Mucosa of descending colon (tissue), 3 donors: Measurements from ENCODE around the gene SHB. TPM values are rescaled to one million over a fixed set of nuclear protein-coding genes. Genes with fewer than 3 reads are reported as not detected.

ENCODE experiments used
- ATAC-seq: fragments of 200-7000 bp; cut with Tn5 transposase; one replicate; pipeline ENCODE4 v1.9.1; 2020; ENCODE audit warnings: mild to moderate bottlenecking, moderate library complexity
- DNase-seq, 3 donors: peaks; one replicate each; pipeline ENCODE4 v3.0.0-alpha.2; 2020
- H3K36me3 ChIP-seq: fragments of 200-600 bp; one replicate; pipeline ENCODE4 v1.8.0; 2021; ENCODE audit warnings: low read depth, mild to moderate bottlenecking
- H3K4me1 ChIP-seq: fragments of 200-600 bp; one replicate; pipeline ENCODE4 v1.8.0; 2021; ENCODE audit warnings: low read depth, mild to moderate bottlenecking
- H3K4me3 ChIP-seq: fragments of 200-600 bp; one replicate; pipeline ENCODE4 v1.8.0; 2021; ENCODE audit warnings: mild to moderate bottlenecking
- H3K9me3 ChIP-seq: fragments of 200-600 bp; one replicate; pipeline ENCODE4 v1.8.0; 2021; ENCODE audit warnings: mild to moderate bottlenecking
- intact Hi-C, 2 donors: fragments of 100-400 bp; cut with DNase I in 1 of 2; cut with micrococcal nuclease in 1 of 2; formaldehyde crosslinking; loops; one replicate each; pipeline versions ENCODE4 v1.11.0 to v1.11.1; 2022; cut with DNase I, micrococcal nuclease
- total RNA-seq, 3 donors: library from RNA; stranded (reverse); fragmentation: NEBNext Ultra II Directional in 2 of 3; extraction: Animal tissue kit (Norgen Biotek cat#: 25700) in 2 of 3; gene quantifications; one replicate each; pipeline versions ENCODE4 v1.2.1 to v1.2.4, GENCODE V29; 2021 to 2023
- TF ChIP-seq, protein P1 (sequence below): fragments of 200-600 bp; IDR thresholded peaks from one replicate; pipeline ENCODE4 v1.8.0; 2022; ENCODE audit warnings: antibody characterized with exemption, mild to moderate bottlenecking
- donor health status: DM: no; HTN: no; CAD: no; lungs with moderate emphysema.
- donor health status: DM: no; HTN: no; CAD: no.
- donor health status: DM: no; HTN: yes; CAD: no.

SHB gene
- total RNA-seq, 3 donors from 2014 or later, result 20.3 to 23.9 (median 20.6) TPM

DNA sequence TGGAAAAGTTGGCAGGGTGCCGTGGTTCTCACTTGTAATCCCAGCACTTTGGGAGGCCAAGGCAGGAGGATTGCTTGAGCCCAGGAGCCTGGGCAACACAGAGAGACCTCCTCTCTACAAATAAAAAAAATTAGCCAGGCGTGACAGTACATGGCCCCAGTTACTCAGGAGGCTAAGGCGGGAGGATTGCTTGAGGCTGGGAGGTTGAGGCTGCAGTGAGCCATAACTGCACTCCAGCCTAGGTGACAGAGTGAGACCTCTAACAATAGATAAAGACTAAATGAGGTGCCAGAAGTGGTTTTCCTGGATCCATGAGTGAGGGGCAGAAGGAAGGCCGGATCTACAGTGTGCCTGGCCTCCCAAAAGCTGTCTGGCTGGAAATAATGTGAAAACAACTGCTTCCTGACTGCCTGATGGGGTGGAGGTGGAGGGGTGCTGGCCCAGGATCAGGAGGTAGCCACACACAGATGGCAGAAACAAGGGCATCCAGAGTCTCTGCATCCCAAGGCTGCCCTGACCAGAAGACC, 4.1 kb downstream of the SHB start:
- Histone ChIP-seq H3K36me3 (no peaks in the 10 kb centered on the region), H3K4me1 (peaks cover 35% of the 10 kb centered on the region), H3K4me3 (no peak overlapping the region), H3K9me3 (no peaks in the 10 kb centered on the region)
- ATAC-seq (no peak), DNase-seq (no peak)
- TF ChIP-seq, protein P1, sequence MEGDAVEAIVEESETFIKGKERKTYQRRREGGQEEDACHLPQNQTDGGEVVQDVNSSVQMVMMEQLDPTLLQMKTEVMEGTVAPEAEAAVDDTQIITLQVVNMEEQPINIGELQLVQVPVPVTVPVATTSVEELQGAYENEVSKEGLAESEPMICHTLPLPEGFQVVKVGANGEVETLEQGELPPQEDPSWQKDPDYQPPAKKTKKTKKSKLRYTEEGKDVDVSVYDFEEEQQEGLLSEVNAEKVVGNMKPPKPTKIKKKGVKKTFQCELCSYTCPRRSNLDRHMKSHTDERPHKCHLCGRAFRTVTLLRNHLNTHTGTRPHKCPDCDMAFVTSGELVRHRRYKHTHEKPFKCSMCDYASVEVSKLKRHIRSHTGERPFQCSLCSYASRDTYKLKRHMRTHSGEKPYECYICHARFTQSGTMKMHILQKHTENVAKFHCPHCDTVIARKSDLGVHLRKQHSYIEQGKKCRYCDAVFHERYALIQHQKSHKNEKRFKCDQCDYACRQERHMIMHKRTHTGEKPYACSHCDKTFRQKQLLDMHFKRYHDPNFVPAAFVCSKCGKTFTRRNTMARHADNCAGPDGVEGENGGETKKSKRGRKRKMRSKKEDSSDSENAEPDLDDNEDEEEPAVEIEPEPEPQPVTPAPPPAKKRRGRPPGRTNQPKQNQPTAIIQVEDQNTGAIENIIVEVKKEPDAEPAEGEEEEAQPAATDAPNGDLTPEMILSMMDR, result no peak
- intact Hi-C loops, result loop anchor here (5.0 to 10.0 kb wide), 2 partner anchors 98 to 140 kb away; no protein-coding TSS in a partner anchor

DNA sequence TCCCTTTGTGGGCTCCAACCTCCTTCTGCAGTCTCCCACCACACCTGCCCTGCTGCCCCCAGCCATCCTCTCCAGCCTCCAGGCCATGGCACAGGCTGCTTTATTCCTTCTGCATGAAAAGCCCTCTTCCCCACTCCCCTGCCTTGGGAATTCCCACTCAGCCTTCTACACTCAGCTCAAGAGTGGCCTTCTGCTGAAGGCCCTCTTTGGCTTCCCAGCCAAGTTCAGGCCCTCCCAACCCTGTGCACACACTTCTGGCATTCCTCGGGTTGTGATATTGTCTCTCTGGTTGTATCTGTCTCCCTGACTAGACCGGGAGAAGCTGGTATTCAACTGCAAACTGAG, 5.7 kb downstream of the SHB start:
- TF ChIP-seq, protein P1, result no peak
- intact Hi-C loops, result loop anchor here in 1 of 2 donors (10.0 kb wide), 1 partner anchor 139 kb away; no protein-coding TSS in a partner anchor
- Histone ChIP-seq H3K9me3 (no peaks in the 10 kb centered on the region), H3K36me3 (no peaks in the 10 kb centered on the region), H3K4me1 (peaks cover 32% of the 10 kb centered on the region), H3K4me3 (no peak overlapping the region)
- ATAC-seq (no peak), DNase-seq (no peak)

DNA sequence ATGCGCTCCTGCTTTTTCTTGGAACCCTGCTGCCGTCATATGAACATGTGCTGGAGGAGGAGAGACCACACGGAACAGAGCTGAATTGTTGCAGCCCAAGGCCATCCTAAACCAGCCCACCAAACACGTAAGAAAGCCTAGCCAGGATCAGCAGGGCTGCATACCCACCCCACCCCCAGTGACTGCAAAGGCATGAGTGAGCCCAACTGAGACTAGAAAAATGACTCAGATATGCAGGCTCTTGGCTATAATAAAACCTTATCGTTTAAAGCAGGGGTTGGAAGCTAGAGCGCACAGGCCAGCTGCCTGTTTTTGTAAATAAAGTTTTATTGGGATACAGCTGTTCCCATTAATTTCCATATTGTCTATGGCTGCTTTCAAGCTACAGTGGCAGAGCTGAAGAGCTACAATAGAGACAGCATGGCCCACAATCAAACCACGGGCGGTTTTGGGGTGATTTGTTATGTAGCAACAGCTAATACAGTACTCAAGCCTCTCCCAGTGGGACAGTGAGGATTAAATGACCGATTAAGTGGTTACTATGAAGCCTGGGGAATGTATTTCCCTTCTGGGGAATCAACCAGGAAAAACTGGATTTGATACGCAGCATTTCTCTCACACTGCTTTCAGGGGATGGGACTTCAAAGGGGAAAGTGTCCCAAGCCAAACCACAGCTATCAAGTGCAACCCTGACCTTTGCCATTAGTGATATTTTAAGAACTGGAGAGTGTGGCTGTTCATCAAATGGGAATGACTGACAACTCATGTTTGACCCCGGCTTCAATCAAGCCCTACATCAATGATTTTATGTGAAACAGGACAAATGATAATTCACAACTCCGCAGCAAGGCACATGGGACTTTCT, 6.3 kb downstream of the SHB start:
- ATAC-seq (peak; percentile 36), DNase-seq (no peak)
- H3K36me3 ChIP-seq, result no peaks in the 10 kb centered on the region
- TF ChIP-seq, protein P1, result no peak
- H3K4me1 ChIP-seq, result peaks cover 32% of the 10 kb centered on the region
- no peak overlapping the region for H3K4me3 ChIP-seq
- intact Hi-C loops, result loop anchor here in 1 of 2 donors (10.0 kb wide), 1 partner anchor 138 kb away; no protein-coding TSS in a partner anchor
- H3K9me3 ChIP-seq, result no peaks in the 10 kb centered on the region

DNA sequence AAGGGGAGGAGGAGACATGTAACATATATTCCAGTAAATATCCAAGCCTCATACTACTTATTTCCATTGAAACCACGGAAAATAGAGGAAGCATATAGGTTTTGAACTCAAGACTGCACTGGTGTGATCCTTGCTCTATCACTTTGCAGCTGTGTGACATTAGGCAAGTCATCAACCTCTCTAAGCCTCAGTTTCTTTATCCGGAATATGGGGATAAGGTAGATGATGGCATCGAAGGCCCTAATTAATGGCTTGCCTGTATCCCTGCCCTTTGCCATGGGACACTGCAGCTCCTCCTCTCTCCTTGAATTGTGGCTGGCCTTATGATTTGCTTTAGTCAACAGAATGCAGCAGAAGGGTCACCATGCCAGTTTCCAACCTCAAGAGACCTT, 6.9 kb downstream of the SHB start:
- Histone ChIP-seq H3K9me3 (no peaks in the 10 kb centered on the region), H3K36me3 (no peaks in the 10 kb centered on the region), H3K4me1 (peaks cover 31% of the 10 kb centered on the region), H3K4me3 (no peak overlapping the region)
- TF ChIP-seq, protein P1, result no peak
- DNase-seq (no peak), ATAC-seq (no peak)
- intact Hi-C loops, result loop anchor here in 1 of 2 donors (10.0 kb wide), 1 partner anchor 137 kb away; no protein-coding TSS in a partner anchor

DNA sequence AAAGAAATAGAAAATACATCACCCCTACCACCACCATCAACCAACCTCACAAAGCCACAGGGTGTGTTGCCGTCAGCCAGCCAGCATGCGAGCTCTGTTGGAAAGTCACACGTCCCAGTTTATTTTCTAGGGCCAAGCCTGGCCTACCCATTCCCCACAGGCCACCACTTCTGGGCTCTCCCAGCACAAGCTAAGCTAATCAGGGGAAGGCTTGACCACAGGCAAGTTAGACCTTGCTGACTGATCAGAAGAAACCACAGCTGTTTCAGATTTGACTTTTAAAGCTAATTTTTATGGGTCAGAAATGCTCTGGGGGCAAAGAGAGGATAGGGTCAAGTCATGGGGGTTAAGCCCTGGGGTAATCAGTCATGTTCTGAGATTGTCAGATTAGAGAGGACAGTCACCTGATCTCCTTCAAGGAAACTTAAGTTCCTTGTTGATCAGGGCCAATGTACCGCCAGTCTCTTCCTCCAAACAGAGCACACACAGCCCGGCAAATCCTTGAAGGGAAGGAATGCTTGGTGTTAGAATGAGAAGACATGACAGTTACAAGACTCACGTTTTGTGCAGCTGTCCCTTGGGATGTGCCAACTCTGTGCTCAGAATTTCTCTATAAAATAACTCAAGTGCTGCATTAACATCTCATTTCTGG, 7.6 kb downstream of the SHB start:
- no peaks in the 10 kb centered on the region for H3K9me3 ChIP-seq
- H3K4me3 ChIP-seq, result no peak overlapping the region
- H3K4me1 ChIP-seq, result peaks cover 25% of the 10 kb centered on the region
- no peak for ATAC-seq
- TF ChIP-seq, protein P1, result no peak
- DNase-seq, result no peak
- H3K36me3 ChIP-seq, result no peaks in the 10 kb centered on the region
- intact Hi-C loops, result loop anchor here in 1 of 2 donors (10.0 kb wide), 1 partner anchor 137 kb away; no protein-coding TSS in a partner anchor
